NCI-H510A treated with DMSO at 0.1 percent for 48 hours (cell line): Measurements from ENCODE around the gene EPO.
A peak's percentile ranks its signal among the peaks of the same experiment; 100 is the strongest.
"Not testable (repeated sequence)": the region's sequence is repeated elsewhere in the genome, so short reads cannot be mapped to it uniquely, and the experiment has no call there.

Source experiments
- DNase-seq: peaks from one replicate; lab custom pipeline; 2025; lab: John Stamatoyannopoulos, UW

Gene EPO

DNA sequence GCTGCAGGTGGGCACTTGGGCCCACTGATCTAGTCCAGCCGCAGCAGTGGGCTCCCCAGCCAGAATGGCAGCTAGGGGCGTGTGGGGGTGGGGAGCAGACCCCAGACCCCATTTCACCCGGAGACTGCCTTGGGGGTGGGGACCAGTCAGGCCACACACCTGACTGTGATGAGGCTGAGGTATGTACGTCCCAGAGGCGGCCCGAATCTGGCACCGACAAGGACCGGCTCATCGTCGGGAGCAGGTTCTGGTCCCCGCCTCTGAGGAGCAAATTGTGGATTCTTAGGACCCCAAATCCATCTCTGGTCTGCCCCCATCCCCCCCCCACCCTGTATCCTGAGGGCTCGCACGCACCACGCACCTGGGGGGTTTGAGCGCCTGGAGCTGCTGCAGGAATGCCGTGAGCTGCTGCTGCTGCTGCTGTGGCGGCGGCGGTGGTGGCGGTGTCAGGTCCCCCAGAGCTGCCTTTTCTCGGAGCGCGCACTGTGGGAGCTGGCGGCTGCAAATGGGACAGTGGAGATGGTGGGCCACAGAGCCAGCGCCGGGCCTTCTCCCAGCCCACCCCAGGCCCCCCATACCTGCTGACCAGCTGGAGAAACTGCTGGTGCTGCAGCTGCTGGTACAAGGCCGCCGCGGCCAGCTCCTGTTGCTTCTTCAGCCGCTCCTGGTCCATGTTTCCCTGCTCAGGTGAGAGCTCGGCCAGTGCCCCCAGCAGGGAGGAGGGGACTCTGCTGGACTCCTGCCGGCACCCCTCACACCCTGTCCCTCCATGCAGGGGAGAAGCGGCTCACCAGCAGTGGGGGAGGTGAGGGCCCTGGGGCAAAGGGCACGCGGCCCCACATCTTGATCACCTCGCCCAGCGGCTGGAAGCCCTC lies 36.4 kb upstream of the EPO start:
- DNase-seq: no peak

DNA sequence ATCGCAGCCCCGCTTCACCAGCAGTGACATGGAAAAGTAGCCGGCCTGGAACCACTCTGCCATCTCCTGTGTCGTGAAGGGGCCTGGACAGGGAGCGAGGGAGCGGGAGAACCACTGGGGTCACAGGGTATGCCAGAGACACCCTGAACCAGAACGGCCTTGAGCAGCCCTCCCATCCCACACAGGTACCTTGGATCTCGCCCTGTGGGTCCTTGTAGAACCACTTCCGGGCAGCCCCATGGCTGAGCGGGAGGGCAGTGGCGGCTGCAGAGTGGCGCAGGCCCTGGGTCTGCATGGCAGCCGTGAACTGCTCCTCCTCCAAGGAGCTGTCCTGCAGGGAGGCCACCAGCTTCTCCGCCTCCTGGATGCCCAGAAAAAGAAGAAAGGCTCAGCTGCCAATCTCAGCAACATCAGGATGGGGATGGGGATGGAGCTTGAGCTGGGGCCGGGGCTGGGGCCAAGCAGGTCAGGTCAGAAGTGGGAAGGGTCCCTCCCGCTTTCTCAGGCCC lies 35.7 kb upstream of the EPO start:
- DNase-seq: no peak

DNA sequence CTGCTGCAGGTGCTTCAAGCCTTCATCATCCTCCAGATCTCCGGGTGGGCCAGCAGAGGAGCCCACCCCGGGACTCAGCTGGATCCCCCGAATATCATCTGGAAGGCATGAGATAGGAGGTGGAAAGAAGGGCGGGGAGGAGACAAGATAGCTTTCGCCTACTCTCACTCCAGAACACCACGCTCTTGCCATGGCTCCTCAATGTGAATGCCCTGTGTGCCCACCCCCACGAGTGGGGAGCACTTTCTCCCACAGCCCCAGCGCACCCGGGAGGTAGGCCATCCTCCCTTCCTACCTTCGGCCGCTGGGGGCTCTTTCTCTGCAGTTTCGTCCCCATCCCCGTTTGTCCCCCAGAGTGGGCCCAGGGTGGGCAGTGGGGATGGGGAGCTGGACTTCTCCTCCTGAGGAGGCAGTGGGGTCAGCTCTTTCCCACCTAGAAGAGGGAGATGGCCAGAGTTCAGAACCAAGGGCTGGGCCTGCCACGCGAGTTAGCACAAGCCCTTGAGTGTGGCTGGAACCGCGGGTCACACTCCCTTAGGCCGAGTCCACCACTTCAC lies 35.1 kb upstream of the EPO start:
- no peak for DNase-seq

DNA sequence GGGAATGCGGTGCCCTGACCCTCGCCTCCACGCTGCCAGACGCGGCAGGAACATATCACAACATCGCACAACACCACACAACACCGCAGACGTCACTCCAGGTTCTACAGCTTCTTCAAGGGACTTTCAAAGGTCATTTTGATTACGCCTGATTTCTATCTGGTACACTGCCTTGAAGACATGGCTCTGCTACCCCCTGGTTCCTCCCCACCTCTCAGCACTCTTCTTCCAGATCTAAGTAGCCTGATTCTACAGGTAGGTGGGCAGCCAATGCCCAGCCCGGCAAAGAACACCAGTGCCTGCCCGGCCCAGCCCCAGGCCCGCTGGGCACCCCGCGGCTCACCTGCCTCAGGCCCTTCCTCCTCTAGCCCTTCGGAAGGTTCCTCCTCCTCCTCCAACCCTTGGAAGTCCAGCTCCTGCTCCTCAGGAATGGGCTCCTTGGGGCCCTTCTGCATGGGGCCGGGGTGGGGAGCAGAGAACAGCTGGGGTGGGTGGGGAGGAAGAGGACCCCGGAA lies 34.6 kb upstream of the EPO start:
- no peak for DNase-seq

DNA sequence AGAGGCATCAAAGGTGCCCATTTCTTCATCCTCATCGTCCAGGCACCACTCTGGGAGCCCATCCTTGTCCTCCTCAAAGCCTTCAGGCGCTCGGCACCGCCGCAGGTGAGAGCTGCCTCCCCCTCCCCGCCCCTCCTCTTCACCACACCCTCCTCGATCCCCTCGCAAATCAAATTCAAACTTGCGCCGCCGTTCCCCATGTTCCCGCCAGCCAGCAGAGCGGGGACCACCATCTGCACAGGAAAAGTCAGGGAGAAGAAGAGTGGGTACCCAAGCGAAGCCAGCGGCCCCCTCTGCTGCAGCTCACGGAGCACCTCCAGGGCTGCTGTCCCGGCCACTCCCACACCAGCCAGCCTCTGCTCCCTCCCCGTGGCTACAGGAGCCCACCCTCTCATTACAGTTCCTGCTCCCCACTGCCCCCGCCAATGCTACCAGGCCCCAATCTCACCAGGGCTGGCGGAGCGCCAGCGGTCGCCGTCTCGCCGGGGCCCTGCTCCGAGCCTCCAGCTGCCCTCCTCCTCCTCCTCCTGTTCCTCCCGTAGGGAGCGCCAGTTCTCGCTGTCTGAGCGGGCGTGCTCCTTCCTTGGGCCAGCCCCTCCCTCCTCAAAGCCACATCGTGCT lies 34.0 kb upstream of the EPO start:
- no peak for DNase-seq

DNA sequence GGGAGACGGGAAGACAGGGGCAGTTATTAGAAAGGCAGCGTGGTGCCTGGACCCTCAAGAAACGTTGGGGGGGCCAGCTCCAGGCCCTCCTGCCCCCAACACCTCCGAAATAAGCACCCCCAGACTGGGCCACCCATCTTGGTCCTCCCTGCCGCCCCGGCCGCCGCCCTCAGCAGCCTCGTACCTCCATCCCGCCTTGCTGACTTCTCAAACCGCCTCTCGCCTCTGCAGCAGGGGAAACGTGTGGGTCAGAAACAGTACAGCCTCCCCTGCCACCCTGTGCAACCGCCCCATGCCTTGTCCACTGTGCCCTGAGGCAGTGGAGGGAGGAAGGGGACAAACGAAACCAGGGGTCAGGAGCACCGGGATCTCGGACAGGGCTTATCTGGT lies 33.5 kb upstream of the EPO start:
- no peak for DNase-seq

DNA sequence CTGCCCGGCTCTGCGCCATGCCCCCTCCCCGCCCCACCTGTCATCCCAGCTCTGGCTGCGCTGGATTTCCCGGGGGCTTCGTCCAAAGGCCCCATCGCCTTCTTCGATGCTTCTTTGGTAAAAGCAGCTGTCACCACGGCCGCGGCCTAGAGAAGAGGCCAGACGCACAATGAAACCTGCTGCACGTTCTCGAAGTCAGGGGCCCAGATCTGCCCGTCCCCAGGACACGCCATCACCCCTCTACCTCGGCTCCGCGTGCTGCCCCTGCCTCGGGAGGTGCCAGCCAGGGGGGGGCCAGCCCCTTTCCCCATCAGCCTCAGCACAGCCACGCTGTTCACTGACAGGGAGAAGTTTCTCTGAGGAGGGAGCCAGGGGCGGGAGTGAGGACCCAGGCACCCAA lies 33.0 kb upstream of the EPO start:
- no peak for DNase-seq

DNA sequence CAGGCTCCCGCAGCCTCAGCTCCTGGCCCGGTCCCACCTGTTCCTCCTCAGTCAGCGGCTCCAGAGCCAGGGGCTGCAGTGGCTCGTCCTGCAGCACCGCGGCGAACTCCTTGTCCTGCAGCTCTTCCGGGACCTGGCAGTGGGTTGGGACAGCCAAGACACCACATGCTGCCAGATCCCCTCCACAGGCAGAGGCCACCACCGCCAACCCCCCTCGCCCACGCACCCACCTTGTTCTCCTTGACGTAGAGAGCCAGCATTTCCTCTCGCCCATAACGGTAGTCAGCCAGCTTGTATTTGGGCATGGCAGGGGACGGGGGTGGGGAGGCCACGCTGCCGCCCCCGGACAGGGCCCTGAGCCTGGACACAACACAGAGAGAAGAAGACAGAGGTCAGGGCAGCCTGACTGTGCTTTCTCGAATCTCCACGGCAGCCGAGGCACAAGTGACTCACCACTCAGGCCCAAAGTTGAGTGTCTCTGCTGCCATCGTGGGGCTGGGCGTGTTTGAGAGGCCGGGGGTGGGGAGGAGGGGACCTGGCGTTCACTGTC lies 32.4 kb upstream of the EPO start:
- DNase-seq: no peak

DNA sequence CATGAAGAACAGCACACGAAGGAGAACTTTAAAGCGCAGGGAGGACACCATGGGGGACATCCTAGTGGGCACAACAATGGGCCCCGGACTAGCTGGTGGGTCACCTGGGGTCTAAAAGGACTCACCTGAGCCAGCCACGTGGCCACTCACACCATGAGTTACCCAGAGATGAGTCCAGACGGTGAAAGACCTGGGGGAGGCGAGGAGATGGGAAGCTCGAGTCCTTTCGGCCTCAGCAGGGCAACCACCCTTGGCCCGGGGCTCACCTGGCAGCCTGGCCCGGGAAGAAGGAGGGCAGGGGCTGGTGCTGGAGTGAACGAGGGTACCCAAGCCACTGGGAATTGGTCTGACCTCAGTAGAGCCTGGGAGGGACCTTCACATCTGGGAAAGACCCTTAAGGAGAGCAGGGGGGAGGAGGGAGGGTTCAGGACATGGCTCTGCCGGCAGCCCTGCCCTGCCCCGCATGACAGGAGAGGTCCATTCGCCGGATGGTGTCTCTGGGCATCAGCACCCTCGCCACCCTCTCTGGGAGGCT lies 31.9 kb upstream of the EPO start:
- no peak for DNase-seq

DNA sequence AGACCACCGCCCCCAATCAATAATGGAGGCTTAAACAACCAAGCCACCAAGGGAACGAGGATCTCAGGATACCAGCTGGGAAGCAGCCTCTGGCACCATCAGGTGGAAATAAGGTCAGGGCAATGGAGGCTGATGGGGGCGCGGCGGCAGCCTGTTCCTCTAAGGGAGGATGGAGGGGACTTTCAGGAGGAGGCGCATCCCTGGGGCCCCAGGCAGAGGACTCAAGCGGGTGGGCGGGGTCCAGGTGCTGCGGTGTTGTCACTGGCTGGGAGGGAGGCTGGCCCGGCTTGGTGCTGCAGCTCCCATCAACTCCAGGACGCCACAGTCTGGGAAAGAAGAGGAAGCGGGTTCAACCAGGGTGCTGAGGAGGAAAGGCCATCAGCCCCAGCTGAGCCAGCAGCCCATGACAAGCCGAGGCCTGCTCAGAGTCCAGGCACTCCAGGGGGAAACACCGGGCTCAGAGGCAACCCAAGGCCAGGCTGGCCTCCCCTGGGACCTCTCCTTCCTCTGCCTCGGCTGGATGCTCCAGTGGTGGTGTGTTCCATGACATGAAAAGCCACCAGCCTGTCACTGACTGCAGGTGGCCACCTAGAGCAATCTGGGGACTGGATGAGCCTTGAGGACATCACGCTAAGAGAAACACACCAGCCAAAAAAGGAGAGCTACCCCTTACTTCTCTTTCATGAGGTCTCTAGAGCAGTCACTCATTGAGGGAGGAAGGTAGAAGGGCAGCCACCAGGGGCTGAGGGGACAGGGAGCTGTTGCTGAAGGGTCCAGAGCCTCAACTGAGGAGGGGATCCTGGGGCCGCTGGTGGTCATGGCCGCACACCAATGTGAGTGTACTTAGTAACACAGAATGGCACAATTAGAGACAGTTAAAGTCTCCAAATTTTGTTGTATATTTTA lies 30.8 kb upstream of the EPO start:
- DNase-seq: no peak

DNA sequence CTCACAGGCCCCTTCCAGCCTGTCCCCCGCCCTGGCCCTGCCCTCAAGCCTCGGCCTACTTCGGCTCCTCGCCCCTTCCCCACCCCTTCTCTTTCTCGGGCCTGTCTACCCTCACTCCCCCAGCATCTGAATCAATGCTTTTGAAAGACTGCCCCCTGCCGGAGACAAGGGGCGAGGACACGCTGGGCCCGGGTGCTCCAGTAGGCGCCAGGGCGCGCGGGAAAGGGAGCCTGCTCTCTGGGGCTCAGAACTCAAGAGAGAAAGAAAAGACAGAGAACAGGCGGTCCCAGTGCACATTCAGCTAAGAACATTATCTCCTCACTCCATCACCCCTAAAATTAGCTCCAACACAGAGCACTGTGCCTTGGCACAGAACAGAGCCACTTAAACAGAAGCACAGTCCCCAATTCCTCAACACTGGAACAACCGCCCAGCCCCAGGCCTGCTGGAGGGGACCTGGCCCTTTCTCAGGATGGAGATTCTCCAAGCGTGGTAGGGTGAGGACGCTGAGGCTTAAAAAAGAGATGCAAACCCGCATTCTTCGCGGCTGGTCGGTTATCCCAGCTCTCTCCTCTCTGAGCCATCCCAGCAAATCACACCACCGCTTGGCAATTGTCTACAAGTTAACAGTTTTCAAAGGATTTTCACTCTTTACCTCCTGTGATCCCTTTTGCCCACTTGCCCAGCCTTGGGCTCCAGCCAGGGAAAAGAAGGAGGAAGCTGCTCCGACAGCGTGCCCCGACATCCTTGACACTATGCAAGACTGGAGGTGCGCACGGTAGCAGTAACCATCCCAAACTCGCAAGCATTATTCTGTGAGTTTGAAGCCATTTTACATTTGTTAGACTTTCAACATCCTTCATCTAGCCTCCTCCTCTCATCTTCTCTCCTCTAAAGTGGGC lies 28.3 kb upstream of the EPO start:
- DNase-seq: peak; percentile 62

DNA sequence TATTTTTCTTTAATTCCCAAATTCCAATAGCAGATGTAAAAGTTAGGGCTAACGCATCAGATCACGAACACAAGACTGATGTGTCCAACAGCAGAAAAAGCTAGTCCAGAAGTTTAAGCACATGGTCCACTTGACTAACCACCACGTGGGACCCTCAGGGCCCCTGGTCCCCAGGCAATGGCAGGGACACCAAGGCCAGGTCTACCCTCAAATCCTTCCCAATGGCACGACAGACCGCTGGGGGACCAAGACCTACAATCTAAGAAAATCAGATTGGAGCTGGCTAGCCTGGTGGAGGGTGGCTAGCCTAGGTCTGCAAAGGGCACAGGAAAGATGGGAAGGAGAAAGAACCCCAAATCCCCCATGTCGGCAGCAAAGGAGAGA lies 27.7 kb upstream of the EPO start:
- DNase-seq: no peak

DNA sequence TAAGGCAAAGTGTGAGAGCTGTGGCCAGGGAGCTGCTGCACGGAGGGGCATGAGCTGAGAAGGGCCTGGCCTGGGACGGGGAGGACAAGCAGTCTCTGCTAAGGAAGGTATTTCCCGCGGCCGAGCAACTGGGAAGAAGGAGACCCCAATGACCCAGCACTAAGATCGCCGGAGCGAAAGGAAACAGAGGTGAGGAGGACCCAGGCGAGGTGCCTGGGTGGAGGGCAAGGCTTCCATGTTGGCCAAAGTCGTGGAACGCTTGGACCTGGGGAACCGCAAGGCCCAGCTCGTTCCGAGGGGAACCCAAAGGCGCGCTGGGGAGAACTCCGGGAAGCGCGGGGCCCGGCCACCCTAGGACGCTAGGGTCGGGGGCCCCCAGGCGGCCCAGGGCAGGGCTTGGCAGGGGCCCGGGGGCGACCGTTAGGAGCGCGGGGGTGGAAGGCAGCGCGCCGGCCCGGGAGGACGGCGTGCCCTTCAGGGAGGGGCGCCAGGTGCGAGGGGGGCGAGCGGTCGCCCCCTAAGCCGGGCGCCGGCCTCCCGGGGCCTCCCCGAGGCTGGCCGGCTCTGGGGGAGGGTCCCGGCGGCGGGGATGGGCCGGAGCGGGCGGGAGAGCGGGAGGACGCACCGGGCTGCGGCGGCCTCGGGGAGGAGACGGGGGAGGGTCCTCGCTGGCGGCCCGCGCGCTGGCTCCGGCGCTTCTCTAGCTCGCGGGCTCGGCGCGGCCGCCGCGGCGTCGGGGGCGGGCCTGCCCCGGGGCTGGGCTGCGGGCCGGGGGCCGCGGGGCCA lies 26.8 kb upstream of the EPO start:
- no peak for DNase-seq

DNA sequence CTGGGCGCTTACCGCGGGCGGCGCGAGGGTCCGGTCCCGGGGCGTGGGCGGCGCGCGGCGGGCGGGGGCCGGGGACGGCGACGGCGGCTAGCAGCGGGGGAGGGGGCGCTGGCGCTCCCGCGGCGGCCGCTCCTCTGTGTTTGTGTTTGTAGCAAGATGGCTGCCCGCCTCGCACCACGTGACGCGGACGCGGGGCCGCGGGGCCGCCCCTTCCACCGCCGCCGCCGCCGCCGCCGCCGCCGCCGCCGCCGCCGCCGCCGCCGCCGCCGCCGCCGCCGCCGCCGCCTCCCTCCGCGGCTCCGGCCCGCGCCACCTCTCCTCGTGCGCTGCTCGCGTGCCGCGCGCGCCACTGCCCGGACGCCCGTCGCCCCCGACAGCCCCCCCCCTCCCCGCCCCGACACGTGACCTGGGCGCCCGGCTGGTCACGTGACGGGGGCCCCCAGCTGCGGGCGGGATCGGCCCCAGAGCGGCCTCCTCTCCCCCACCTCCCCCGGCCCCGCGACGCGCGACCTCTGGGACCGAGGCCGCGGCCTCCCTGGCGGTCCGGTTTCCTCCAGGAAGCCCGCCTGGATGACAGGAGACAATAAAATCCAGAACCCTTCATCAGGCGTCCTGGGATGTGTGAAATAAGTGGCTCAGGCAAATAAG lies 26.0 kb upstream of the EPO start, which contains the start of gene GIGYF1:
Gene GIGYF1, minus strand, starts transcription at position 153 of the 648 bp plus-strand sequence. CDS start 6,012 bp downstream, outside the sequence.
- peak; percentile 13 for DNase-seq

DNA sequence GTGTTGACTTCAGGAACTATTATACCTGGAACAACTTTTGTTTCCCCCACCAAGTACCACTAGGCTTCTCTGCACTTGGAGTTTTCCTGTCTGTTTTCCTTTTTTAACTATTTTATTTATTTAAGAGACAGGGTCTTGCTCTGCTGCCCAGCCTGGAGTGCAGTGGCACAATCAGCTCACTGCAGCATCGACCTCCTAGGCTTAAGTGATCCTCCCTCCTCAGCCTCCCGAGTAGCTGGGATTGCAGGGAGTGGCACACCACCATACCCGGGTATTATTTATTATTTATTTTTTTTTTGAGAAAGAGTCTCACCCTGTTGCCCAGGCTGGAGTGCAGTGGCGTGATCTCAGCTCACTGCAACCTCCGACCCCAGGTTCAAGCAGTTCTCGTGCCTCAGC lies 24.1 kb upstream of the EPO start:
- no peak for DNase-seq

DNA sequence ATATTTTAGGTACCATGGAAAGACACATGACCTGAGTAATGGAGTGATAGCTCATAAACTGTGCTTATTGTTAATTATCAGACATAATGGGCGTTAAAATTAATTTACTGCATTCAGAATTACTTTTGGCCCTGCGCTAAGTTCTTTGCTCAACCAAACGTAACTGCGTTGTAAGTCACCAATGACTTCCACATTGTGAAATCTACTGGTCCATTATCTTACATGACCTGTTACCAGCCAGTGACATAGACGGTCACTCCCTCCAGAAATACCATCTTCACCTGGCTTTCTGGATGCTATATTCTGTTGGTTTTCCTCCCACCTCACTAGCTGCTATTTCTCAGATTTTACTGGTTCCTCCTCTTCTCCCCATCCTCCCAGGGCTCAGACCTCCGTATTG lies 21.2 kb upstream of the EPO start:
- DNase-seq: no peak

DNA sequence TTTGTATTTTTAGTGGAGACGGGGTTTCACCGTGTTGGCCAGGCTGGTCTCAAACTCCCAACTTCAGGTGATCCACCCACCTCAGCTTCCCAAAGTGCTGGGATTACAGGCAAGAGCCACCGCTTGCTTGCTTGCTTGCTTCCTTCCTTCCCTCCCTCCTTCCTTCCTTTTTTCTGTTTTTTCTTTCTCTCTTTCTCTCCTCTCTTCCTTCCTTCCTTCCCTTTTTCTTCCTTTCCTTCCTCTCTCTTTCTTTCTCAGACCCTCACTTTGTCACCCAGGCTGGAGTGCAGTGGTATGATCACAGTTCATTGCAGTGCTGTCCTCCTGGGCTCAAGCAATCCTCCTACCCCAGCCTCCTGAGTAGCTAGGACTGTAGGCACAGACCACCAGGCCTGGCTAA lies 19.2 kb upstream of the EPO start:
- not testable (repeated sequence) for DNase-seq

DNA sequence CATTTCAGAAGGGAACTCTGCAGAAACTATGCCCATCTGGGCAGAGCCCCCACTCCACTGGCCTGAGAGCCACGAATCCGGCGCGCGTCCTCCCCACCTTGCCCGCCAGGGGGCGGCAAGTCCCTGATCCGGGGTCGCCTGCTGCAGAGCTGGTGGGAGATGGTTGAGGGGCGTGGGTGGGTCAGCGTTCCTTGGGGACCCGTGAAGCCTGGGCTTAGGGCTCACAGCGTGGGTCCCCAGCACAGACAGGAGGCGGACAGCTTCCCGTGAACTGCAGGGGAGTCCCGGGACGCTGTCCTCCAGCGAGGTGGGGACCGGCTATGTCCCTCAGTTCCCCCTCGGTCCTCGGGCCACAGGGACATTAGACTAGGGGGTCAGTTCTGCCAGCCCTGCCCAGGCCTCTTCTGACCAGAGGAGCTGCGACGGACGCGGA lies 14.9 kb upstream of the EPO start:
- DNase-seq: no peak
